GM23338 (cell line): ENCODE results near the gene HLX. TPM values are rescaled to one million over a fixed set of nuclear protein-coding genes. Genes with fewer than 3 reads are reported as not detected.

Experiments used
- ATAC-seq: fragments of 200-7000 bp; cut with Tn5 transposase; 3 replicates; pipeline ENCODE4 v1.9.1; 2020
- DNase-seq: peaks from one replicate; pipeline ENCODE4 v3.0.0-alpha.2; 2015; ENCODE audit warnings: low spot score
- H2AFZ ChIP-seq: fragments of 200-600 bp; sonication (generic); 2 replicates; pipeline ENCODE4 v1.8.0; 2016; ENCODE audit warnings: antibody characterized with exemption, mild to moderate bottlenecking, moderate library complexity
- H3F3A ChIP-seq: fragments of 200-600 bp; sonication (generic); replicated peaks from 2 replicates; pipeline ENCODE4 v1.8.0; 2017; ENCODE audit warnings: antibody characterized with exemption, mixed run types, low read depth
- H3K27ac ChIP-seq: fragments of 200-600 bp; sonication (generic); 2 replicates; pipeline ENCODE4 v1.6.1; 2016; ENCODE audit warnings: low read depth
- H3K27me3 ChIP-seq: fragments of 200-600 bp; sonication (generic); 2 replicates; pipeline ENCODE4 v1.8.0; 2016; ENCODE audit warnings: mild to moderate bottlenecking, mixed run types, moderate library complexity; ENCODE audit not compliant: insufficient read depth
- H3K36me3 ChIP-seq: fragments of 200-600 bp; sonication (generic); 2 replicates; pipeline ENCODE4 v1.8.0; 2016; ENCODE audit warnings: mild to moderate bottlenecking; ENCODE audit not compliant: insufficient read depth
- H3K4me1 ChIP-seq: fragments of 200-600 bp; sonication (generic); 2 replicates; pipeline ENCODE4 v1.8.0; 2016; ENCODE audit warnings: mild to moderate bottlenecking, moderate library complexity; ENCODE audit not compliant: insufficient read depth
- H3K4me2 ChIP-seq: fragments of 200-600 bp; sonication (generic); 2 replicates; pipeline ENCODE4 v1.7.1; 2017; ENCODE audit warnings: mixed run types
- H3K4me3 ChIP-seq: fragments of 200-600 bp; sonication (generic); 2 replicates; pipeline ENCODE4 v1.6.1; 2016; ENCODE audit warnings: mixed run types
- H3K79me2 ChIP-seq: fragments of 200-600 bp; sonication (generic); replicated peaks from 2 replicates; pipeline ENCODE4 v1.8.0; 2017; ENCODE audit warnings: mild to moderate bottlenecking; ENCODE audit not compliant: insufficient read depth
- H3K9me2 ChIP-seq: fragments of 200-600 bp; sonication (generic); 2 replicates; pipeline ENCODE4 v1.8.0; 2017; ENCODE audit not compliant: insufficient read depth
- H4K20me1 ChIP-seq: fragments of 200-600 bp; sonication (generic); replicated peaks from 2 replicates; pipeline ENCODE4 v1.8.0; 2017; ENCODE audit warnings: mild to moderate bottlenecking; ENCODE audit not compliant: insufficient read depth
- H3K27ac Mint-ChIP-seq: 2 replicates; pipeline ENCODE4 v1.8.0; 2020; ENCODE audit warnings: inconsistent platforms, mild to moderate bottlenecking, moderate library complexity, mixed read lengths
- H3K27me3 Mint-ChIP-seq: 3 replicates; pipeline ENCODE4 v1.8.0; 2022; ENCODE audit warnings: low read depth, mild to moderate bottlenecking, moderate library complexity, mixed read lengths, inconsistent platforms; ENCODE audit not compliant: insufficient read depth, poor library complexity
- H3K36me3 Mint-ChIP-seq: 3 replicates; pipeline ENCODE4 v1.8.0; 2021; ENCODE audit warnings: low read depth, mild to moderate bottlenecking, inconsistent platforms, moderate library complexity, mixed read lengths
- H3K4me1 Mint-ChIP-seq: 3 replicates; pipeline ENCODE4 v1.8.0; 2020; ENCODE audit warnings: mild to moderate bottlenecking, inconsistent platforms, mixed read lengths
- H3K4me3 Mint-ChIP-seq: 3 replicates; pipeline ENCODE4 v1.8.0; 2021; ENCODE audit warnings: moderate library complexity, mild to moderate bottlenecking, inconsistent platforms, mixed read lengths
- H3K9me3 Mint-ChIP-seq: 3 replicates; pipeline ENCODE4 v1.8.0; 2020; ENCODE audit warnings: moderate library complexity, mild to moderate bottlenecking, inconsistent platforms, mixed read lengths
- CREB1 ChIP-seq: fragments of 250-450 bp; sonication (Bioruptor Pico); IDR thresholded peaks from 2 replicates; pipeline ENCODE4 v1.5.0; 2020; ENCODE audit warnings: low read depth, mild to moderate bottlenecking, moderate library complexity
- EZH2phosphoT487 ChIP-seq: fragments of 200-600 bp; sonication (generic); IDR thresholded peaks from one replicate; pipeline ENCODE4 v1.8.1; 2018; ENCODE audit warnings: antibody characterized with exemption; ENCODE audit not compliant: unreplicated experiment
- JUNB ChIP-seq: IDR thresholded peaks from one replicate; pipeline ENCODE4 v1.6.1; 2016; ENCODE audit warnings: antibody characterized with exemption; ENCODE audit not compliant: unreplicated experiment
- NANOG ChIP-seq: IDR thresholded peaks from 2 replicates; pipeline ENCODE4 v1.6.1; 2016; ENCODE audit warnings: antibody characterized with exemption, borderline replicate concordance
- POLR2AphosphoS5 ChIP-seq: IDR thresholded peaks from 2 replicates; pipeline ENCODE4 v1.6.1; 2016; ENCODE audit warnings: antibody characterized with exemption, low read depth
- REST ChIP-seq: IDR thresholded peaks from one replicate; pipeline ENCODE4 v1.6.1; 2018; ENCODE audit warnings: antibody characterized with exemption; ENCODE audit not compliant: unreplicated experiment
- STAT1 ChIP-seq: IDR thresholded peaks from one replicate; pipeline ENCODE4 v1.6.1; 2016; ENCODE audit warnings: antibody characterized with exemption; ENCODE audit not compliant: unreplicated experiment
- ZNF114 ChIP-seq: fragments of 250-450 bp; sonication (Bioruptor Pico); IDR thresholded peaks from 2 replicates; pipeline ENCODE4 v1.5.0; 2020; ENCODE audit warnings: mild to moderate bottlenecking, moderate library complexity
- ZNF331 ChIP-seq: fragments of 250-450 bp; sonication (Bioruptor Pico); IDR thresholded peaks from 2 replicates; pipeline ENCODE4 v1.5.0; 2020; ENCODE audit warnings: low read depth, mild to moderate bottlenecking, moderate library complexity
- polyA plus RNA-seq: library from polyadenylated mRNA; unstranded; fragments of >200 nt; fragmentation: Nextera tagmentation; extraction: Ambion mirVana; gene quantifications from 2 replicates; pipeline ENCODE4 v1.2.1, GENCODE V29; 2016
- total RNA-seq: library from RNA; depleted of rRNA; stranded (reverse); fragments of >200 nt; shearing (Covaris generic); gene quantifications from 2 replicates; pipeline ENCODE4 v1.2.3, GENCODE V29; 2014
- TF ChIP-seq, protein P1 (sequence below): fragments of 250-450 bp; sonication (Bioruptor Pico); IDR thresholded peaks from 2 replicates; pipeline ENCODE4 v1.5.0; 2020; ENCODE audit warnings: mild to moderate bottlenecking, moderate library complexity
- TF ChIP-seq, protein P2 (sequence below), 2 experiments: fragments of 200-600 bp in 1 of 2; sonication (generic) in 1 of 2; conservative IDR thresholded peaks; 2 replicates each; pipeline versions ENCODE4 v1.5.1 to v1.6.1; 2016 to 2017; ENCODE audit warnings: antibody characterized with exemption in 2 of 2, low read depth in 2 of 2, mild to moderate bottlenecking in 2 of 2, moderate library complexity in 1 of 2
- TF ChIP-seq, protein P3 (sequence below): IDR thresholded peaks from 2 replicates; pipeline ENCODE4 v1.6.1; 2016; ENCODE audit warnings: antibody characterized with exemption

HLX gene
- total and polyA plus RNA-seq, 2 experiments from 2014 or later: 0.07 TPM; not detected in 1

- Histone ChIP-seq H3K9me2 (no peaks in the 10 kb centered on the region; the same call in 1 of the 2 replicates), H3K4me1 (no peaks in the 10 kb centered on the region), H3K79me2 (no peaks in the 10 kb centered on the region), H3K36me3 (no peaks in the 10 kb centered on the region), H3K4me2 (no peak overlapping the region), H3F3A (no peaks in the 10 kb centered on the region), H4K20me1 (no peaks in the 10 kb centered on the region), H3K27me3 (no peaks in the 10 kb centered on the region), H3K27ac (no peak overlapping the region), H3K4me3 (no peak overlapping the region), H2AFZ (no peak overlapping the region)
- no peaks in the 10 kb centered on the region for H3K27me3 Mint-ChIP-seq
- H3K27ac Mint-ChIP-seq: no peak overlapping the region
- no peak overlapping the region for H3K4me3 Mint-ChIP-seq
- peaks cover 2% of the 10 kb centered on the region; the same call in 1 of the 3 replicates for H3K36me3 Mint-ChIP-seq
- no peak for ATAC-seq
- peaks cover 14% of the 10 kb centered on the region; the same call in 2 of the 3 replicates for H3K9me3 Mint-ChIP-seq
- DNase-seq: no peak
- no peaks in the 10 kb centered on the region for H3K4me1 Mint-ChIP-seq
- TF ChIP-seq ZNF114 (CRISPR knock-in tag) (no peak), POLR2AphosphoS5 (no peak), EZH2phosphoT487 (no peak), JUNB (no peak), STAT1 (no peak), REST (no peak), CREB1 (CRISPR knock-in tag) (no peak), ZNF331 (CRISPR knock-in tag) (no peak), NANOG (no peak)
- TF ChIP-seq, protein P1, sequence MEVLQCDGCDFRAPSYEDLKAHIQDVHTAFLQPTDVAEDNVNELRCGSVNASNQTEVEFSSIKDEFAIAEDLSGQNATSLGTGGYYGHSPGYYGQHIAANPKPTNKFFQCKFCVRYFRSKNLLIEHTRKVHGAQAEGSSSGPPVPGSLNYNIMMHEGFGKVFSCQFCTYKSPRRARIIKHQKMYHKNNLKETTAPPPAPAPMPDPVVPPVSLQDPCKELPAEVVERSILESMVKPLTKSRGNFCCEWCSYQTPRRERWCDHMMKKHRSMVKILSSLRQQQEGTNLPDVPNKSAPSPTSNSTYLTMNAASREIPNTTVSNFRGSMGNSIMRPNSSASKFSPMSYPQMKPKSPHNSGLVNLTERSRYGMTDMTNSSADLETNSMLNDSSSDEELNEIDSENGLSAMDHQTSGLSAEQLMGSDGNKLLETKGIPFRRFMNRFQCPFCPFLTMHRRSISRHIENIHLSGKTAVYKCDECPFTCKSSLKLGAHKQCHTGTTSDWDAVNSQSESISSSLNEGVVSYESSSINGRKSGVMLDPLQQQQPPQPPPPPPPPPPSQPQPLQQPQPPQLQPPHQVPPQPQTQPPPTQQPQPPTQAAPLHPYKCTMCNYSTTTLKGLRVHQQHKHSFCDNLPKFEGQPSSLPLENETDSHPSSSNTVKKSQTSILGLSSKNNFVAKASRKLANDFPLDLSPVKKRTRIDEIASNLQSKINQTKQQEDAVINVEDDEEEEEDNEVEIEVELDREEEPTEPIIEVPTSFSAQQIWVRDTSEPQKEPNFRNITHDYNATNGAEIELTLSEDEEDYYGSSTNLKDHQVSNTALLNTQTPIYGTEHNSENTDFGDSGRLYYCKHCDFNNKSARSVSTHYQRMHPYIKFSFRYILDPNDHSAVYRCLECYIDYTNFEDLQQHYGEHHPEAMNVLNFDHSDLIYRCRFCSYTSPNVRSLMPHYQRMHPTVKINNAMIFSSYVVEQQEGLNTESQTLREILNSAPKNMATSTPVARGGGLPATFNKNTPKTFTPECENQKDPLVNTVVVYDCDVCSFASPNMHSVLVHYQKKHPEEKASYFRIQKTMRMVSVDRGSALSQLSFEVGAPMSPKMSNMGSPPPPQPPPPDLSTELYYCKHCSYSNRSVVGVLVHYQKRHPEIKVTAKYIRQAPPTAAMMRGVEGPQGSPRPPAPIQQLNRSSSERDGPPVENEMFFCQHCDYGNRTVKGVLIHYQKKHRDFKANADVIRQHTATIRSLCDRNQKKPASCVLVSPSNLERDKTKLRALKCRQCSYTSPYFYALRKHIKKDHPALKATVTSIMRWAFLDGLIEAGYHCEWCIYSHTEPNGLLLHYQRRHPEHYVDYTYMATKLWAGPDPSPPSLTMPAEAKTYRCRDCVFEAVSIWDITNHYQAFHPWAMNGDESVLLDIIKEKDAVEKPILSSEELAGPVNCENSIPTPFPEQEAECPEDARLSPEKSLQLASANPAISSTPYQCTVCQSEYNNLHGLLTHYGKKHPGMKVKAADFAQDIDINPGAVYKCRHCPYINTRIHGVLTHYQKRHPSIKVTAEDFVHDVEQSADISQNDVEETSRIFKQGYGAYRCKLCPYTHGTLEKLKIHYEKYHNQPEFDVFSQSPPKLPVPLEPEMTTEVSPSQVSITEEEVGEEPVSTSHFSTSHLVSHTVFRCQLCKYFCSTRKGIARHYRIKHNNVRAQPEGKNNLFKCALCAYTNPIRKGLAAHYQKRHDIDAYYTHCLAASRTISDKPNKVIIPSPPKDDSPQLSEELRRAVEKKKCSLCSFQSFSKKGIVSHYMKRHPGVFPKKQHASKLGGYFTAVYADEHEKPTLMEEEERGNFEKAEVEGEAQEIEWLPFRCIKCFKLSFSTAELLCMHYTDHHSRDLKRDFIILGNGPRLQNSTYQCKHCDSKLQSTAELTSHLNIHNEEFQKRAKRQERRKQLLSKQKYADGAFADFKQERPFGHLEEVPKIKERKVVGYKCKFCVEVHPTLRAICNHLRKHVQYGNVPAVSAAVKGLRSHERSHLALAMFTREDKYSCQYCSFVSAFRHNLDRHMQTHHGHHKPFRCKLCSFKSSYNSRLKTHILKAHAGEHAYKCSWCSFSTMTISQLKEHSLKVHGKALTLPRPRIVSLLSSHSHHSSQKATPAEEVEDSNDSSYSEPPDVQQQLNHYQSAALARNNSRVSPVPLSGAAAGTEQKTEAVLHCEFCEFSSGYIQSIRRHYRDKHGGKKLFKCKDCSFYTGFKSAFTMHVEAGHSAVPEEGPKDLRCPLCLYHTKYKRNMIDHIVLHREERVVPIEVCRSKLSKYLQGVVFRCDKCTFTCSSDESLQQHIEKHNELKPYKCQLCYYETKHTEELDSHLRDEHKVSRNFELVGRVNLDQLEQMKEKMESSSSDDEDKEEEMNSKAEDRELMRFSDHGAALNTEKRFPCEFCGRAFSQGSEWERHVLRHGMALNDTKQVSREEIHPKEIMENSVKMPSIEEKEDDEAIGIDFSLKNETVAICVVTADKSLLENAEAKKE (CRISPR knock-in tag): no peak
- TF ChIP-seq, protein P2, sequence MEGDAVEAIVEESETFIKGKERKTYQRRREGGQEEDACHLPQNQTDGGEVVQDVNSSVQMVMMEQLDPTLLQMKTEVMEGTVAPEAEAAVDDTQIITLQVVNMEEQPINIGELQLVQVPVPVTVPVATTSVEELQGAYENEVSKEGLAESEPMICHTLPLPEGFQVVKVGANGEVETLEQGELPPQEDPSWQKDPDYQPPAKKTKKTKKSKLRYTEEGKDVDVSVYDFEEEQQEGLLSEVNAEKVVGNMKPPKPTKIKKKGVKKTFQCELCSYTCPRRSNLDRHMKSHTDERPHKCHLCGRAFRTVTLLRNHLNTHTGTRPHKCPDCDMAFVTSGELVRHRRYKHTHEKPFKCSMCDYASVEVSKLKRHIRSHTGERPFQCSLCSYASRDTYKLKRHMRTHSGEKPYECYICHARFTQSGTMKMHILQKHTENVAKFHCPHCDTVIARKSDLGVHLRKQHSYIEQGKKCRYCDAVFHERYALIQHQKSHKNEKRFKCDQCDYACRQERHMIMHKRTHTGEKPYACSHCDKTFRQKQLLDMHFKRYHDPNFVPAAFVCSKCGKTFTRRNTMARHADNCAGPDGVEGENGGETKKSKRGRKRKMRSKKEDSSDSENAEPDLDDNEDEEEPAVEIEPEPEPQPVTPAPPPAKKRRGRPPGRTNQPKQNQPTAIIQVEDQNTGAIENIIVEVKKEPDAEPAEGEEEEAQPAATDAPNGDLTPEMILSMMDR (conservative IDR thresholded peaks at IDR 0.05; ENCODE audit: low read depth in 2 of 2): no peak
- TF ChIP-seq, protein P3, sequence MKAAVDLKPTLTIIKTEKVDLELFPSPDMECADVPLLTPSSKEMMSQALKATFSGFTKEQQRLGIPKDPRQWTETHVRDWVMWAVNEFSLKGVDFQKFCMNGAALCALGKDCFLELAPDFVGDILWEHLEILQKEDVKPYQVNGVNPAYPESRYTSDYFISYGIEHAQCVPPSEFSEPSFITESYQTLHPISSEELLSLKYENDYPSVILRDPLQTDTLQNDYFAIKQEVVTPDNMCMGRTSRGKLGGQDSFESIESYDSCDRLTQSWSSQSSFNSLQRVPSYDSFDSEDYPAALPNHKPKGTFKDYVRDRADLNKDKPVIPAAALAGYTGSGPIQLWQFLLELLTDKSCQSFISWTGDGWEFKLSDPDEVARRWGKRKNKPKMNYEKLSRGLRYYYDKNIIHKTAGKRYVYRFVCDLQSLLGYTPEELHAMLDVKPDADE: no peak
These were observed 26.8 kb upstream of the HLX start for GRCh38 chr1:220852408-220852807.
